Thyroid gland (tissue), 4 donors: Measurements from ENCODE around the gene KLRB1. TPM values are rescaled to one million over a fixed set of nuclear protein-coding genes. Genes with fewer than 3 reads are reported as not detected.
"Not testable (repeated sequence)": the region's sequence is repeated elsewhere in the genome, so short reads cannot be mapped to it uniquely, and the experiment has no call there.

Experiments
- DNase-seq, 2 donors: peaks; one replicate each; pipeline ENCODE4 v3.0.0-alpha.2; 2019
- H3K27ac ChIP-seq, 3 donors: fragments of 200-600 bp; sonication (generic); 1 replicate in 2 of 3; 2 replicates in 1 of 3; pipeline ENCODE4 v1.5.1; 2016 to 2019; ENCODE audit warnings: mild to moderate bottlenecking in 1 of 3, moderate library complexity in 1 of 3
- H3K27me3 ChIP-seq: fragments of 200-600 bp; sonication (generic); one replicate; pipeline ENCODE4 v1.5.1; 2019
- H3K36me3 ChIP-seq, 2 donors: fragments of 200-600 bp; sonication (generic); one replicate each; pipeline ENCODE4 v1.5.1; 2016 to 2019
- H3K4me1 ChIP-seq, 2 donors: fragments of 200-600 bp; sonication (generic); one replicate each; pipeline ENCODE4 v1.5.1; 2017 to 2019
- H3K4me3 ChIP-seq, 3 donors: fragments of 200-600 bp; sonication (generic); replicated peaks in 1 of 3; 1 replicate in 2 of 3; 2 replicates in 1 of 3; pipeline ENCODE4 v1.5.1; 2016; ENCODE audit warnings: mild to moderate bottlenecking in 1 of 3
- H3K9me3 ChIP-seq: fragments of 200-600 bp; sonication (generic); one replicate; pipeline ENCODE4 v1.5.1; 2017
- CTCF ChIP-seq, 6 experiments: fragments of 200-600 bp in 3 of 6; fragments of 450-650 bp in 3 of 6; sonication (generic) in 3 of 6; IDR thresholded peaks; one replicate each; pipeline ENCODE4 v1.5.1; 2016 to 2019; ENCODE audit warnings: antibody characterized with exemption in 6 of 6, mild to moderate bottlenecking in 2 of 6, inconsistent platforms in 1 of 6, moderate library complexity in 1 of 6
- POLR2A ChIP-seq, 2 donors: fragments of 450-650 bp; IDR thresholded peaks; one replicate each; pipeline ENCODE4 v1.6.1; 2017; ENCODE audit warnings: antibody characterized with exemption in 2 of 2, mild to moderate bottlenecking in 2 of 2, moderate library complexity in 1 of 2
- WGBS, 2 donors: methylation state at CpG; one replicate each; pipeline ENCODE4 v1.1.5; 2017; 5-methylcytosine and 5-hydroxymethylcytosine counted together
- intact Hi-C: fragments of 100-400 bp; cut with DNase I; formaldehyde crosslinking; loops from one replicate; pipeline ENCODE4 v1.15.1; 2023
- total RNA-seq, 4 donors: library from RNA; depleted of rRNA; stranded (reverse); fragments of >200 nt; gene quantifications; one replicate each; pipeline ENCODE4 v1.2.3, GENCODE V29; 2016

Gene KLRB1
- total RNA-seq, 4 donors from 2014 or later: 0.22 to 1.0 (median 0.60) TPM

GRCh38 chr12:9647825-9648700 is 40.3 kb upstream of the KLRB1 start:
- WGBS, 2 donors: 0% methylated on average over 12 to 32 of the region's 55 CpGs
- Histone ChIP-seq H3K27ac (peak overlapping the region; percentile 80 to 93 (median 86)), H3K9me3 (no peaks in the 10 kb centered on the region), H3K27me3 (no peaks in the 10 kb centered on the region), H3K4me3 (peak overlapping the region; percentile 44 to 67 (median 60)), H3K36me3 (no peaks in the 10 kb centered on the region), H3K4me1 (peaks cover 13 to 15% of the 10 kb centered on the region in 2 donors)
- intact Hi-C loops: no loop called here
- DNase-seq: peak; percentile 82 to 83
- TF ChIP-seq CTCF (IDR thresholded peaks at IDR 0.05): peak in 1 of 6 experiments; percentile 23
- TF ChIP-seq POLR2A (IDR thresholded peaks at IDR 0.05): peak in 1 of 2 donors; percentile 65

- no peak for DNase-seq
- peaks cover 13 to 15% of the 10 kb centered on the region in 2 donors for H3K4me1 ChIP-seq
- TF ChIP-seq CTCF (IDR thresholded peaks at IDR 0.05) (no peak), POLR2A (IDR thresholded peaks at IDR 0.05) (no peak)
- H3K27ac ChIP-seq: peak overlapping the region; percentile 80 to 93 (median 86)
- intact Hi-C loops: no loop called here
- H3K36me3 ChIP-seq: no peaks in the 10 kb centered on the region
- peak overlapping the region; percentile 44 to 67 (median 60) for H3K4me3 ChIP-seq
- no peaks in the 10 kb centered on the region for H3K27me3 ChIP-seq
- 38 to 39% methylated on average over 13 of the region's 13 CpGs for WGBS, 2 donors
- H3K9me3 ChIP-seq: no peaks in the 10 kb centered on the region
Measured at GRCh38 chr12:9646794-9647781, 39.4 kb upstream of the KLRB1 start.

GRCh38 chr12:9644985-9645551 is 37.4 kb upstream of the KLRB1 start:
- H3K27ac ChIP-seq, H3K4me3 ChIP-seq, H3K36me3 ChIP-seq, DNase-seq, H3K27me3 ChIP-seq, intact Hi-C loops, H3K9me3 ChIP-seq: not testable (repeated sequence)
- 86 to 91% methylated on average over 1 of the region's 1 CpG for WGBS, 2 donors
- H3K4me1 ChIP-seq: peaks cover 13 to 14% of the 10 kb centered on the region in 2 donors

GRCh38 chr12:9643266-9643660 is 35.5 kb upstream of the KLRB1 start:
- Histone ChIP-seq H3K27ac (no peak overlapping the region), H3K27me3 (no peaks in the 10 kb centered on the region), H3K4me1 (peaks cover 0 to 5% of the 10 kb centered on the region in 2 donors), H3K9me3 (no peaks in the 10 kb centered on the region), H3K36me3 (no peaks in the 10 kb centered on the region), H3K4me3 (no peak overlapping the region)
- no peak for DNase-seq
- intact Hi-C loops: no loop called here
- no peak for TF ChIP-seq POLR2A (IDR thresholded peaks at IDR 0.05)
- no peak for TF ChIP-seq CTCF (IDR thresholded peaks at IDR 0.05)

GRCh38 chr12:9642606-9643265 is 35.0 kb upstream of the KLRB1 start:
- 86 to 91% methylated on average over 15 of the region's 15 CpGs for WGBS, 2 donors

More at GRCh38 chr12:9642606-9643265, 35.0 kb upstream of the KLRB1 start:
- Histone ChIP-seq H3K27ac (no peak overlapping the region), H3K9me3 (no peaks in the 10 kb centered on the region), H3K4me1 (peaks cover 0 to 5% of the 10 kb centered on the region in 2 donors), H3K36me3 (no peaks in the 10 kb centered on the region), H3K27me3 (no peaks in the 10 kb centered on the region), H3K4me3 (no peak overlapping the region)
- no peak for TF ChIP-seq POLR2A (IDR thresholded peaks at IDR 0.05)
- no peak for TF ChIP-seq CTCF (IDR thresholded peaks at IDR 0.05)
- intact Hi-C loops: no loop called here
- DNase-seq: no peak
